ENCODE measurements around the gene KCNJ6. TPM values are rescaled to one million over a fixed set of nuclear protein-coding genes. Genes with fewer than 3 reads are reported as not detected.

KCNJ6 gene
- total RNA-seq, 4 donors from 2014 or later: 0.62 TPM; not detected in 3

DNA sequence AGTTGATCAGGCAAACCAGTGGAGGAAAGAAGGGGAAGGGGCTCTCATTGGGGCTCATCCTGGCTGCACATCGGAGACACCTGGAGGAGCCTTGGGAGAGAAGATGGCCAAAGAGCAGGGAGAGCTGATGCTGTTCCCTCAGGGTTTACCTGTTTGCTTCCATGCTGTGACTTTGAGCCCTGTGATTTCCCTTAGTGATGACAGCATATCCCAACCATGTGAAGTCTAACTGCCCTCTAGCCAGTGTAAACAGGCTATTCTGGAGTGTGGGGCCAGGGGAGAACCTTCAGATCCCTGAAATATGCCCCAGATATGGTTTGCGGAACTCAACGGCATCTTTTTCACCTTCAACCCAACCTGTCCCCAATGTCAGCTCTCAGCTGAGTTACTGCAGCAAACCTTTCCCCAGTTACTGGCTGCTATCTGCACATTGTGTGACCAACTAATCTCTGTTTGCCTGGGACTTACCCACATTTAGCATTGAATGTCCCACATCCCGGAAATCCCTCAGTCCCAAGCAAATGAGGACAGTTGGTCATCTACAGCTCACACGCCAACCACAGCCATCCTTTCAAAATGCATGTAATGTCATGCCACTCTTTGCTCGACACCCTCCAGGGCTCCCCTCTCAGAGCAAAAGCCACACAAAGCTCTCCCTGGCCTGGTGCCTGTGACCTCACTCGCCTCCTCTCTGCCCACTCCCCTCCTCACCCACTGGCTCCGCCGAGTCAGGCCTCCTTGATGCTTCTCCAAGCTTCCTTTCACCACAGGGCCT lies 242.3 kb downstream of the KCNJ6 start:
- intact Hi-C loops (cut with DNase I; ENCODE audit: low total_unique reads): loop anchor here (10.0 kb wide), 1 partner anchor 681 kb away; no protein-coding TSS in a partner anchor
- TF ChIP-seq, protein P1, sequence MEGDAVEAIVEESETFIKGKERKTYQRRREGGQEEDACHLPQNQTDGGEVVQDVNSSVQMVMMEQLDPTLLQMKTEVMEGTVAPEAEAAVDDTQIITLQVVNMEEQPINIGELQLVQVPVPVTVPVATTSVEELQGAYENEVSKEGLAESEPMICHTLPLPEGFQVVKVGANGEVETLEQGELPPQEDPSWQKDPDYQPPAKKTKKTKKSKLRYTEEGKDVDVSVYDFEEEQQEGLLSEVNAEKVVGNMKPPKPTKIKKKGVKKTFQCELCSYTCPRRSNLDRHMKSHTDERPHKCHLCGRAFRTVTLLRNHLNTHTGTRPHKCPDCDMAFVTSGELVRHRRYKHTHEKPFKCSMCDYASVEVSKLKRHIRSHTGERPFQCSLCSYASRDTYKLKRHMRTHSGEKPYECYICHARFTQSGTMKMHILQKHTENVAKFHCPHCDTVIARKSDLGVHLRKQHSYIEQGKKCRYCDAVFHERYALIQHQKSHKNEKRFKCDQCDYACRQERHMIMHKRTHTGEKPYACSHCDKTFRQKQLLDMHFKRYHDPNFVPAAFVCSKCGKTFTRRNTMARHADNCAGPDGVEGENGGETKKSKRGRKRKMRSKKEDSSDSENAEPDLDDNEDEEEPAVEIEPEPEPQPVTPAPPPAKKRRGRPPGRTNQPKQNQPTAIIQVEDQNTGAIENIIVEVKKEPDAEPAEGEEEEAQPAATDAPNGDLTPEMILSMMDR (IDR thresholded peaks at IDR 0.05): no peak
- no peak for TF ChIP-seq POLR2A (IDR thresholded peaks at IDR 0.05)

DNA sequence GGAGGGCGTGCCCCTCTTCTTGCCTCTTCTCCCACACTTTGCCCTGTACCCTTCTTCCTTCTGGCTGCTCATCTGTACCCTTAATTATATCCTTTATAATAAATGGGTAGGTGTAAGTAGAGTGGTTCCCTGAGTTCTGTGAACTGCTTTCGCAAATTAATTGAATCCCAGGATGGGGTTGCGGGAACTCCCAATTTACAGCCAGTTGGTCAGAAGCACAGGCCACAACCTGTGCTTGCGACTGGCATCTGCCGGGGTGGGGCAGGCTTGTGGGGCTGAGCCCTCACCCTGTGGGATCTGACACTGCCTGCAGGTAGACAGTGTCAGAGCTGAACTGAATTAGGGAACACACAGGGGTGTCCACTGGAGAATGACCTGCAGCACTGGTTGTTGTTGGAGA lies 244.9 kb downstream of the KCNJ6 start:
- peaks cover 0 to 4% of the 10 kb centered on the region in 2 donors for H3K4me1 ChIP-seq
- H3K36me3 ChIP-seq: no peaks in the 10 kb centered on the region
- no peak overlapping the region for H3K4me3 ChIP-seq
- no peak for DNase-seq
- intact Hi-C loops (cut with DNase I; ENCODE audit: low total_unique reads): loop anchor here (10.0 kb wide), 1 partner anchor 683 kb away; no protein-coding TSS in a partner anchor
- H3K27ac ChIP-seq: no peak overlapping the region
- TF ChIP-seq, protein P1 (IDR thresholded peaks at IDR 0.05): no peak
- H3K27me3 ChIP-seq: no peaks in the 10 kb centered on the region
- no peaks in the 10 kb centered on the region for H3K9me3 ChIP-seq

More for the DNA sequence above, 242.3 kb downstream of the KCNJ6 start:
- Histone ChIP-seq H3K4me1 (peaks cover 0 to 4% of the 10 kb centered on the region in 2 donors), H3K9me3 (no peaks in the 10 kb centered on the region), H3K27ac (no peak overlapping the region), H3K27me3 (no peaks in the 10 kb centered on the region), H3K4me3 (no peak overlapping the region), H3K36me3 (no peaks in the 10 kb centered on the region)
- no peak for DNase-seq

DNA sequence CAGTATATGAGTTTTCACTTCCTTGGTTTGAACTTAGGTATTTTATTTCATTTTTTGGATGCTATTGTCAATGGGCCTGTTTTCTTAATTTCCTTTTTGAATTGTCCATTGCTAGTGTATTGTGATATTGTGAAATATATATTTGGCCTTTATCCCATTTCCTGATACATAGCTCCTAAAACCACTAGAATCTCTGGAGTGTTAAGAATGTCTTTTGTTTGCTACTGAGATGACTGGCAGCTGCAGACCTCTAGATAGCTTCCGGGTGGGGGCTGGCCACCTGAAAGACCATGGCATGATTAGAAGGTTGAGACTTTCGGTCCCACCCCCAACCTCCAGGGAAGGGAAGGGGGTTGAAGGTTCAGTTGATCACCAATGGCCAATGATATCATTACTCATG lies 245.4 kb downstream of the KCNJ6 start:
- no peaks in the 10 kb centered on the region for H3K27me3 ChIP-seq
- H3K9me3 ChIP-seq: no peaks in the 10 kb centered on the region
- intact Hi-C loops (cut with DNase I; ENCODE audit: low total_unique reads): loop anchor here (10.0 kb wide), 1 partner anchor 684 kb away; no protein-coding TSS in a partner anchor
- no peak overlapping the region for H3K4me3 ChIP-seq
- DNase-seq: no peak
- H3K27ac ChIP-seq: no peak overlapping the region
- peaks cover 0 to 4% of the 10 kb centered on the region in 2 donors for H3K4me1 ChIP-seq
- TF ChIP-seq, protein P1 (IDR thresholded peaks at IDR 0.05): no peak
- TF ChIP-seq POLR2A (IDR thresholded peaks at IDR 0.05): no peak
- H3K36me3 ChIP-seq: no peaks in the 10 kb centered on the region

DNA sequence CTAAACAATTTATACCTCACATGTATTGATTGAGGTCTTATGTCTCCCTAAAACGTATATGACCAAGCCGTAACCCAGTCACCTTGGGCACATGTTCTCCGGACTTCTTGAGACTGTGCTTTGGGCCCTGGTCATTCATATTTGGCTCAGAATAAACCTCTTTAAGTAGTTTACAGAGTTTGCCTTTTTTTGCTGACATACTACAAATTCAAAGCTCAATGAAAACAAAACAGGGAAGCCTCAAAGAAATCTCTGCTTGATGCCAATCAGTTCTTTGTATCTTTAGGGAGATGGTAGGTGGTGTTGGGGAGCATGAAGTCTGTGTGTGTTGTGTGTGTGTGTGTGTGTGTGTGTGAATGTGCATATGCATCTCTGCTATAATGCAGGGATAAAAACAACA lies 247.0 kb downstream of the KCNJ6 start:
- Histone ChIP-seq H3K4me3 (no peak overlapping the region), H3K9me3 (no peaks in the 10 kb centered on the region), H3K27ac (no peak overlapping the region), H3K4me1 (peaks cover 0 to 5% of the 10 kb centered on the region in 2 donors), H3K27me3 (no peaks in the 10 kb centered on the region), H3K36me3 (no peaks in the 10 kb centered on the region)
- intact Hi-C loops (cut with DNase I; ENCODE audit: low total_unique reads): no loop called here
- TF ChIP-seq, protein P1 (IDR thresholded peaks at IDR 0.05): no peak
- no peak for TF ChIP-seq POLR2A (IDR thresholded peaks at IDR 0.05)
- no peak for DNase-seq

DNA sequence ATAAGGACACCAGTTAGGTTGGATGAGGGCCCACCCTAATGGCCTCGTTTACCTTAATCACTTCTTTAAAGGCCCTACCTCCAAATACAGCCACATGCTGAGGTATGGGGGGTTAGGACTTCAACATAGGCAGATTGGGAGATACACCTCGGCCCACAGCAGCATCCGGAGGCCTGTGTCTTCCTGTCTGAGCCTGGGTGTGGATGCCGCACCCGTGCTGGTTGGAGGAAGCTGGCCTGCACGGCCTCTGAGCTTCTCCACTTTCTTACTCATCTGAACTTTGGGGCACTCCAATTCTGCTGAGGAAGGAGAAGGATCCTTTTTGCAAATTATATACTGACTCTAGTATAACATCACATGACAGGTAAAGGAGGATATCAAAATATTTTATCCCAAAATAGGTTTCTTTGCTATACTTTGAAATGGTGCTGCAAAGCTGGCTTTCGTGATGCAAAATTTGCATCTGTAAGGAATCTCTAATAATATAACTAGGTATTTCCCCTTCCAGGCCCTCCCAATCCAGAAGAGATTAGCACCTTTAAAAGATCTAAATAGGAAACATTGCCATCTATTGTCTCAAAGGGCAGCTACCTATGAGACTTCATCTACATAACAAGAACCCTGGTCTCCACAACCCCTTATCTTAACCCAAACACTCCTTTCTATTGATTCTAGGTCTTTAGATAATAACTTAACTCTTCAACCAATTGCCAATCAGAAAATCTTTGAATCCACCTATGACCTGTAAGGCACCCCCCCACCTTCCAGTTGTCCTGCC lies 247.6 kb downstream of the KCNJ6 start:
- H3K9me3 ChIP-seq: no peaks in the 10 kb centered on the region
- intact Hi-C loops (cut with DNase I; ENCODE audit: low total_unique reads): no loop called here
- no peak overlapping the region for H3K27ac ChIP-seq
- TF ChIP-seq, protein P1 (IDR thresholded peaks at IDR 0.05): no peak
- no peak for TF ChIP-seq POLR2A (IDR thresholded peaks at IDR 0.05)
- H3K27me3 ChIP-seq: no peaks in the 10 kb centered on the region
- H3K36me3 ChIP-seq: no peaks in the 10 kb centered on the region
- H3K4me1 ChIP-seq: peaks cover 0 to 5% of the 10 kb centered on the region in 2 donors
- H3K4me3 ChIP-seq: no peak overlapping the region
- DNase-seq: no peak

Data from uterus (tissue), 4 donors.